ENCODE results near the gene NPTXR.

Gene NPTXR

GRCh38 chr22:38852522-38852921 is 8.7 kb upstream of the NPTXR start:
- no peak for DNase-seq (ENCODE audit: low read depth)

GRCh38 chr22:38850941-38851849 is 7.4 kb upstream of the NPTXR start:
- DNase-seq (ENCODE audit: low read depth) = peak; percentile 58

GRCh38 chr22:38850399-38850798 is 6.6 kb upstream of the NPTXR start:
- no peak for DNase-seq (ENCODE audit: low read depth)

- DNase-seq (ENCODE audit: low read depth) = no peak
These were observed 6.0 kb upstream of the NPTXR start for GRCh38 chr22:38849811-38850210.

- DNase-seq (ENCODE audit: low read depth) = no peak
These were observed 2.6 kb upstream of the NPTXR start for GRCh38 chr22:38846412-38846811.

GRCh38 chr22:38845004-38845740 is 1.3 kb upstream of the NPTXR start:
- DNase-seq (ENCODE audit: low read depth) = peak; percentile 10

- no peak for DNase-seq (ENCODE audit: low read depth)
These were observed 631 bp upstream of the NPTXR start for GRCh38 chr22:38844315-38845003.

GRCh38 chr22:38843201-38843656 is 599 bp downstream of the NPTXR start:
- peak; percentile 33 for DNase-seq (ENCODE audit: low read depth)

GRCh38 chr22:38842512-38843200 is 1.2 kb downstream of the NPTXR start:
- DNase-seq (ENCODE audit: low read depth) = no peak

GRCh38 chr22:38841635-38842034 is 2.2 kb downstream of the NPTXR start:
- DNase-seq (ENCODE audit: low read depth) = no peak

GRCh38 chr22:38841211-38841610 is 2.6 kb downstream of the NPTXR start:
- DNase-seq (ENCODE audit: low read depth) = no peak

- DNase-seq (ENCODE audit: low read depth) = no peak
These were observed 3.7 kb downstream of the NPTXR start for GRCh38 chr22:38840129-38840528.

- no peak for DNase-seq (ENCODE audit: low read depth)
These were observed 4.1 kb downstream of the NPTXR start for GRCh38 chr22:38839686-38840085.

GRCh38 chr22:38837414-38837928 is 6.4 kb downstream of the NPTXR start:
- no peak for DNase-seq (ENCODE audit: low read depth)

- DNase-seq (ENCODE audit: low read depth) = peak; percentile 6
These were observed 7.9 kb downstream of the NPTXR start for GRCh38 chr22:38835888-38836301.

- DNase-seq (ENCODE audit: low read depth) = no peak
These were observed 8.8 kb downstream of the NPTXR start for GRCh38 chr22:38834991-38835390.

- no peak for DNase-seq (ENCODE audit: low read depth)
These were observed 9.4 kb downstream of the NPTXR start for GRCh38 chr22:38834215-38834953.

- DNase-seq (ENCODE audit: low read depth) = no peak
These were observed 10.8 kb downstream of the NPTXR start for GRCh38 chr22:38833061-38833460.

- no peak for DNase-seq (ENCODE audit: low read depth)
These were observed 11.5 kb downstream of the NPTXR start for GRCh38 chr22:38832005-38832978.
